PFSK-1 (cell line): ENCODE results near the gene ARHGEF18.

Source experiments
- FOXP2 ChIP-seq: optimal IDR thresholded peaks from 2 replicates; pipeline ENCODE3; 2011; ENCODE audit warnings: borderline replicate concordance, control low read depth, inconsistent platforms; ENCODE audit not compliant: insufficient read depth; ENCODE audit errors: extremely low read length, extremely low read depth
- POLR2AphosphoS5 ChIP-seq: IDR thresholded peaks from 2 replicates; pipeline ENCODE4 v1.6.1; 2012; ENCODE audit warnings: low read depth, mild to moderate bottlenecking, control low read depth, low read length, moderate library complexity
- SIN3A ChIP-seq: IDR thresholded peaks from 2 replicates; pipeline ENCODE4 v1.6.1; 2012; ENCODE audit warnings: mild to moderate bottlenecking, low read length, moderate library complexity, borderline replicate concordance; ENCODE audit not compliant: insufficient read depth
- TAF1 ChIP-seq: IDR thresholded peaks from 2 replicates; pipeline ENCODE4 v1.6.1; 2012; ENCODE audit warnings: low read length, control low read depth, borderline replicate concordance; ENCODE audit not compliant: insufficient read depth
- TF ChIP-seq, protein P1 (sequence below), 2 experiments: IDR thresholded peaks; 2 replicates each; pipeline versions ENCODE4 v1.6.1 to v1.8.0; 2011 to 2012; ENCODE audit warnings: low read depth in 2 of 2, low read length in 2 of 2, control low read depth in 1 of 2, inconsistent platforms in 1 of 2, mild to moderate bottlenecking in 1 of 2, moderate library complexity in 1 of 2; ENCODE audit not compliant: insufficient read depth in 1 of 2

ARHGEF18 gene

GRCh38 chr19:7386769-7387168 lies 38.0 kb downstream of the ARHGEF18 start:
- no peak for TF ChIP-seq TAF1
- TF ChIP-seq FOXP2: no peak
- TF ChIP-seq SIN3A: no peak
- TF ChIP-seq, protein P1, sequence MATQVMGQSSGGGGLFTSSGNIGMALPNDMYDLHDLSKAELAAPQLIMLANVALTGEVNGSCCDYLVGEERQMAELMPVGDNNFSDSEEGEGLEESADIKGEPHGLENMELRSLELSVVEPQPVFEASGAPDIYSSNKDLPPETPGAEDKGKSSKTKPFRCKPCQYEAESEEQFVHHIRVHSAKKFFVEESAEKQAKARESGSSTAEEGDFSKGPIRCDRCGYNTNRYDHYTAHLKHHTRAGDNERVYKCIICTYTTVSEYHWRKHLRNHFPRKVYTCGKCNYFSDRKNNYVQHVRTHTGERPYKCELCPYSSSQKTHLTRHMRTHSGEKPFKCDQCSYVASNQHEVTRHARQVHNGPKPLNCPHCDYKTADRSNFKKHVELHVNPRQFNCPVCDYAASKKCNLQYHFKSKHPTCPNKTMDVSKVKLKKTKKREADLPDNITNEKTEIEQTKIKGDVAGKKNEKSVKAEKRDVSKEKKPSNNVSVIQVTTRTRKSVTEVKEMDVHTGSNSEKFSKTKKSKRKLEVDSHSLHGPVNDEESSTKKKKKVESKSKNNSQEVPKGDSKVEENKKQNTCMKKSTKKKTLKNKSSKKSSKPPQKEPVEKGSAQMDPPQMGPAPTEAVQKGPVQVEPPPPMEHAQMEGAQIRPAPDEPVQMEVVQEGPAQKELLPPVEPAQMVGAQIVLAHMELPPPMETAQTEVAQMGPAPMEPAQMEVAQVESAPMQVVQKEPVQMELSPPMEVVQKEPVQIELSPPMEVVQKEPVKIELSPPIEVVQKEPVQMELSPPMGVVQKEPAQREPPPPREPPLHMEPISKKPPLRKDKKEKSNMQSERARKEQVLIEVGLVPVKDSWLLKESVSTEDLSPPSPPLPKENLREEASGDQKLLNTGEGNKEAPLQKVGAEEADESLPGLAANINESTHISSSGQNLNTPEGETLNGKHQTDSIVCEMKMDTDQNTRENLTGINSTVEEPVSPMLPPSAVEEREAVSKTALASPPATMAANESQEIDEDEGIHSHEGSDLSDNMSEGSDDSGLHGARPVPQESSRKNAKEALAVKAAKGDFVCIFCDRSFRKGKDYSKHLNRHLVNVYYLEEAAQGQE (IDR thresholded peaks at IDR 0.05; ENCODE audit: insufficient read depth in 1 of 2, low read depth in 2 of 2, low read length in 2 of 2): no peak
- TF ChIP-seq POLR2AphosphoS5: no peak

- TF ChIP-seq POLR2AphosphoS5 (no peak), FOXP2 (peak; percentile 13), SIN3A (no peak), TAF1 (no peak)
- TF ChIP-seq, protein P1 (IDR thresholded peaks at IDR 0.05; ENCODE audit: insufficient read depth in 1 of 2, low read depth in 2 of 2, low read length in 2 of 2): no peak
These were observed 42.5 kb downstream of the ARHGEF18 start for GRCh38 chr19:7391218-7391670.

DNA sequence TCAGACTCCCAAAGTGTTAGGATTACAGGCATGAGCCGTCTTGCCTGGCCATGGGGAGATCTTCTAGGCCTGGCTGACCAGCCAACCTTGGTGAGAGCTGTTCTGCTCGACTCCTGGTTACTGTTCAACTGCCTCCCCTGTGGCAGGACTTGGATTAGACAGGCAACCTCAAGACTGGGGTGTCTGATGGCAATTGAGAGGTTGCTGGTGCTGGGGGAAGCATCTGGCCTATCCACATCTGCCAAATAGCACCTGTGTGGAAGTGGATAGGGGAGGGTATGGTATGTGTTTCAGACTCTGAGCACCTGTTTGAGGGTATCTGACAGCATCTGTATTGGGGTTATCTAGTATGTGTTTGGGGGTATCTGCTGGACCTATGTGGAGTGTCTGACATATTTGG lies 44.7 kb downstream of the ARHGEF18 start:
- TF ChIP-seq FOXP2 (no peak), TAF1 (no peak), POLR2AphosphoS5 (no peak), SIN3A (no peak)
- TF ChIP-seq, protein P1 (IDR thresholded peaks at IDR 0.05; ENCODE audit: insufficient read depth in 1 of 2, low read depth in 2 of 2, low read length in 2 of 2): no peak

DNA sequence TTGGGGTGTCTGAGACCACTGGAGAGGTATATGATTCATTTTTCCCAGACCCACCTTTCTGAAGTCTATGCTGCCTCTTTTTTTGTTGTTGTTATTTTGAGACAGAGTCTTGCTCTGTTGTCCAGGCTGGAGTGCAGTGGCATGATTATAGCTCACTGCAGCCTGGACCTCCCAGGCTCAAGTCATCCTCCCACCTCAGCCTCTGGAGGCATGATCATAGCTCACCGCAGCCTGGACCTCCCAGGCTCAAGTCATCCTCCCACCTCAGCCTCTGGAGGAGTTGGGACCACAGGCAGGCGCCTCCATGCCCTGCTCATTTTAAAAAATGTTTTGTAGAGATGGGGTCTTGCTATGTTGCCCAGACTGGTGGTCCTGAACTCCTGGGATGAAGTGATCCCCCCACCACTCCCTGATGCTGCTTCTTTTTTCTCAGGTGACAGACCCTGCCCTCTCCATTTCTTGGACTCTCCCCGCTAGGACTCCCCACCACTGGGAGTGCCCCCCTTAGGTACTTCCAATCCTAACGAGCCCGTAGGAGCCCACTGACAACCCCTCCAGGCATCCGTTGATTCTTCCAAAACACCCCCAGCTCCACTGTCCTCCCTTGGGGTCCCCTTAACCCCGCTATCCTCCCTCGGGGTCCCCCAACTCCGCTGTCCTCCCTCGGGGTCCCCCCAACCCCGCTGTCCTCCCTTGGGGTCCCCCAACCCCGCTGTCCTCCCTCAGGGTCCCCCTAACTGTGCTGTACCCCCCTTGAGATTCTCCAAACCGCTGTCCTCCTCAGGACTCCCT lies 45.4 kb downstream of the ARHGEF18 start:
- TF ChIP-seq, protein P1 (IDR thresholded peaks at IDR 0.05; ENCODE audit: insufficient read depth in 1 of 2, low read depth in 2 of 2, low read length in 2 of 2): no peak
- TF ChIP-seq POLR2AphosphoS5: no peak
- TF ChIP-seq FOXP2: no peak
- no peak for TF ChIP-seq SIN3A
